ENCODE data around the gene TUT1. TPM values are rescaled to one million over a fixed set of nuclear protein-coding genes. Genes with fewer than 3 reads are reported as not detected.

TUT1 gene
- total RNA-seq, 2 donors from 2014 or later, result 26.6 to 30.6 TPM

- H3K4me3 ChIP-seq, result no peak overlapping the region
- peaks cover 9% of the 10 kb centered on the region for H3K4me1 ChIP-seq (replicated peaks)
- no peaks in the 10 kb centered on the region for H3K36me3 ChIP-seq
- H3K27me3 ChIP-seq (replicated peaks; ENCODE audit: insufficient read depth), result no peaks in the 10 kb centered on the region
- no peaks in the 10 kb centered on the region for H3K9me3 ChIP-seq
- WGBS, result 79% methylated on average over 13 of the region's 13 CpGs
- DNase-seq (ENCODE audit: low spot score), result no peak
- H3K27ac ChIP-seq, result no peak overlapping the region
- no peak for TF ChIP-seq POLR2A (IDR thresholded peaks at IDR 0.05)
- intact Hi-C loops (cut with DNase I), result loop anchor here (5.0 kb wide), 1 partner anchor 103 kb away; the partner anchor contains the start of genes BSCL2 and GNG3
These were observed 13.3 kb upstream of the TUT1 start for GRCh38 chr11:62604460-62605120.

GRCh38 chr11:62603776-62604299 lies 12.5 kb upstream of the TUT1 start:
- no peak for TF ChIP-seq CTCF (IDR thresholded peaks at IDR 0.05)
- TF ChIP-seq POLR2A (IDR thresholded peaks at IDR 0.05), result no peak
- TF ChIP-seq POLR2AphosphoS5 (IDR thresholded peaks at IDR 0.05), result no peak
- H3K9me3 ChIP-seq, result no peaks in the 10 kb centered on the region
- intact Hi-C loops (cut with DNase I), result loop anchor here (5.0 kb wide), 1 partner anchor 103 kb away; the partner anchor contains the start of genes BSCL2 and GNG3

GRCh38 chr11:62603072-62603408 lies 11.7 kb upstream of the TUT1 start:
- H3K4me1 ChIP-seq (replicated peaks), result peaks cover 9% of the 10 kb centered on the region
- no peak for TF ChIP-seq CTCF (IDR thresholded peaks at IDR 0.05)
- TF ChIP-seq POLR2A (IDR thresholded peaks at IDR 0.05), result no peak
- TF ChIP-seq POLR2AphosphoS5 (IDR thresholded peaks at IDR 0.05), result no peak
- no peak for DNase-seq (ENCODE audit: low spot score)

More at GRCh38 chr11:62603776-62604299, 12.5 kb upstream of the TUT1 start:
- Histone ChIP-seq H3K4me1 (replicated peaks) (peaks cover 9% of the 10 kb centered on the region), H3K4me3 (no peak overlapping the region), H3K27ac (no peak overlapping the region), H3K27me3 (replicated peaks; ENCODE audit: insufficient read depth) (no peaks in the 10 kb centered on the region), H3K36me3 (no peaks in the 10 kb centered on the region)
- WGBS, result 91% methylated on average over 8 of the region's 8 CpGs
- DNase-seq (ENCODE audit: low spot score), result no peak

GRCh38 chr11:62602141-62603071 lies 11.1 kb upstream of the TUT1 start:
- H3K27ac ChIP-seq, result peak overlapping the region; percentile 91 to 93
- WGBS, result 2% methylated on average over 81 of the region's 96 CpGs
- DNase-seq (ENCODE audit: low spot score), result peak; percentile 61
- intact Hi-C loops (cut with DNase I), result loop anchor here (5.0 kb wide), 1 partner anchor 105 kb away; the partner anchor contains the start of genes BSCL2 and GNG3
- H3K36me3 ChIP-seq, result peaks cover 8 to 9% of the 10 kb centered on the region in 2 donors
- H3K9me3 ChIP-seq, result no peaks in the 10 kb centered on the region
- peak overlapping the region; percentile 64 to 89 for H3K4me3 ChIP-seq
- H3K27me3 ChIP-seq (replicated peaks; ENCODE audit: insufficient read depth), result no peaks in the 10 kb centered on the region
- TF ChIP-seq POLR2A (IDR thresholded peaks at IDR 0.05) (peak; percentile 32), POLR2AphosphoS5 (IDR thresholded peaks at IDR 0.05) (no peak), CTCF (IDR thresholded peaks at IDR 0.05) (peak in 2 of 4 experiments; percentile 26 to 35)
- peaks cover 9% of the 10 kb centered on the region for H3K4me1 ChIP-seq (replicated peaks)

More at GRCh38 chr11:62603072-62603408, 11.7 kb upstream of the TUT1 start:
- Histone ChIP-seq H3K27ac (peak overlapping the region; percentile 91 to 93), H3K4me3 (peak overlapping the region; percentile 64 to 89), H3K27me3 (replicated peaks; ENCODE audit: insufficient read depth) (no peaks in the 10 kb centered on the region), H3K9me3 (no peaks in the 10 kb centered on the region), H3K36me3 (peaks cover 2 to 3% of the 10 kb centered on the region in 2 donors)
- intact Hi-C loops (cut with DNase I), result loop anchor here (5.0 kb wide), 1 partner anchor 104 kb away; the partner anchor contains the start of genes BSCL2 and GNG3
- WGBS, result 35% methylated on average over 10 of the region's 13 CpGs

Data from prostate gland (tissue), 2 donors.